Activated CD4-positive, alpha-beta T cell treated with anti-CD3 and anti-CD28 coated beads, Interleukin-2, amount 50 U/mL, for 4 hours (primary cell): Measurements from ENCODE around the gene FAM72B.
"Not testable (repeated sequence)": the region's sequence is repeated elsewhere in the genome, so short reads cannot be mapped to it uniquely, and the experiment has no call there.

Experiments used
- DNase-seq, 2 experiments: peaks; one replicate each; pipeline ENCODE4 v3.0.0-alpha.2; 2020

FAM72B gene

GRCh38 chr1:121148489-121149190 lies 35.5 kb downstream of the FAM72B start:
- DNase-seq = not testable (repeated sequence)

DNA sequence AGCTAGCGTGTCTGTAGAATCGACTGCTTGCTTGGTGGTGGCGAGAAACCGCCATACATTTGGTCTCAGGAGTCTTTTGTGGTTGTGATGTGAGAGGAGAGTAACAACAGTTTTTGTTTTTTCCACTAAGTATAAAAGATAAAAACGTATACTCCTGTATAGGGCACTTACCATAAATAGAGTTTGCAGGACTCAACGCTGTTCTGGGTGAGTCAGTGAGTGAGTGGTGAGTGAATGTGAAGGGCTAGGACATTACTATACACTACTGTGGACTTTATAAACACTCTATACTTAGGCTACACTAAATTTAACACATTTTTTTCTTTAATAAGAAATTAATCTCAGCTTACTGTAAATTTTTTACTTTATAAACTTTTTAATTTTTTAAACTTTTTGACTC lies 43.7 kb downstream of the FAM72B start:
- DNase-seq = not testable (repeated sequence)

DNA sequence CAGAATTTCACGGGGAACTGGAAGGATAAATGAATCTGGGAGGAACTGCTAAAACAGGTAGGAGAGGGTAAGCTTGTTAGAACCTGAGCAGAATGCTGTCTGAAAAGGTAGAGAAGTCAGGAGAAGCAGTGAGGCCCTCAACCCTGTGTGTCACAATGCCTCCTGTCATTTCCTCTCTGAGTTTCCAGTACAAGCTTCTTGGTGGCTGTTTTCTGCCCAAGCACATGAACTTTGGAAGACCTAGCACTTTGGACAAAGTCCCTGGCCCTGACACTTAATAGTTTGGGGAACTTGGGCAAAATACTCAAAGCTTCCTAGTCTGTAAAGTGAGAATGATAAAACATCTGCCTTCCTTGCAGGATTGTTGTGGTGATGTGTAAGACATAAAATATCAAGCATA lies 52.6 kb downstream of the FAM72B start:
- not testable (repeated sequence) for DNase-seq

DNA sequence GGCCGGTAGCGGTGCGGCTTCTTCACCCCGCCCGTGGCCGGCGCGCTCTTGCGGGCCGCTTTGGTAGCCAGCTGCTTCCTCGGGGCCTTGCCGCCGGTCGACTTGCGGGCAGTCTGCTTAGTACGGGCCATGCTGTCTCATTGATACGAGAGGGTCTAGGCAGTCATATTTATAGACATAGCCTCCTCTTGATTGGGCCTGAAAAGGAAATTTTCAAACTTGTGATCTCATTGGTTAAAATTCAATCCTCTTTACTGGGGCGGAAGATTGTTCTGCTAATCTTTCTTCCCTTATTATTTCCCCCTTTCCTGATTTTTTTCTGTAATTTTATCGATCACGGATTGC lies 65.7 kb downstream of the FAM72B start:
- not testable (repeated sequence) for DNase-seq
